H54 (cell line): ENCODE measurements around the gene OSBPL3.
A peak's percentile ranks its signal among the peaks of the same experiment; 100 is the strongest.

Experiments used
- DNase-seq: peaks from one replicate; pipeline ENCODE4 v3.0.0; 2011; ENCODE audit warnings: low spot score, mixed read lengths; ENCODE audit not compliant: insufficient read length
- FAIRE-seq: peaks from 3 replicates; lab custom pipeline; 2011; peaks lifted over from hg19 to GRCh38; lab: Jason Lieb, UNC
- POLR2A ChIP-seq: IDR thresholded peaks from 2 replicates; pipeline ENCODE4 v1.6.1; 2011; ENCODE audit warnings: low read depth, mild to moderate bottlenecking, low read length

The OSBPL3 gene

DNA sequence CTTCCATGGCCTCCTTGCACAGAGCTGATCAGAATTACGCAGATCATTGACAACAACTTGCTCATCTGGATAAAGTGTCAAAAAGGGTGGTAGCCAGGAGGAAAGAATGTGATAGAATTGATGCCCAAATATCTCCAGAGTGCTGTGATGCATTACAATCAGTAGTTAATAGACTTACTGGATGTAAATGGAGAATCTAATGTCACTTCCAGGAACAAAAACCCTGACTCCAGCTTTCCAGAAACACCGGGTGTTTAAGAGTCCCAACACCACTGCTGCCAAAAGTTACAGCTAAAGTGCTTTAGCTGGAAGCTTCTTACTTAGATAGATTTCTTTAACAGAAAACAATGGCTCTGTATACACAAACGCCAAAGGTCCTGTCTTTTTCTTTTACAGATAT is 25.7 kb upstream of the OSBPL3 start:
- FAIRE-seq (no peak), DNase-seq (no peak)
- no peak for TF ChIP-seq POLR2A

DNA sequence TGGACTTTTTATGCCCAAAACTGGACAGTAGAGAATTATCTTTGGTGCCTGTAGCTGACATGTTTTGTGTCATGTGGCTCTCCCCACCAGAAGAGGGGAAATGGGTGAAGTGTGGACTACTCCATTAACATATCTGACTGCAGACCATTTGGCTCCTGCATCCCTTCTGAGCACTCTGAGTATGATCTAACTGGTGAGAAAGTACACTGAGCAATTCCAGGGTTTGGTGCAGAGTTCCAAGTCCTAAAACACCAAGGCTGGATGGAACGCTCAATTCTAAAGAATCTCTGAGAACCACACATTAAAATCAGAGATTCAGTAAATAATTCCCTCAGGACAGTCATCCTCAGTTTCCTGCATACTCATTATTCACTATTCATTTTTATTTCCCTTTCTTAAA is 22.8 kb upstream of the OSBPL3 start:
- FAIRE-seq (no peak), DNase-seq (no peak)
- TF ChIP-seq POLR2A: no peak

DNA sequence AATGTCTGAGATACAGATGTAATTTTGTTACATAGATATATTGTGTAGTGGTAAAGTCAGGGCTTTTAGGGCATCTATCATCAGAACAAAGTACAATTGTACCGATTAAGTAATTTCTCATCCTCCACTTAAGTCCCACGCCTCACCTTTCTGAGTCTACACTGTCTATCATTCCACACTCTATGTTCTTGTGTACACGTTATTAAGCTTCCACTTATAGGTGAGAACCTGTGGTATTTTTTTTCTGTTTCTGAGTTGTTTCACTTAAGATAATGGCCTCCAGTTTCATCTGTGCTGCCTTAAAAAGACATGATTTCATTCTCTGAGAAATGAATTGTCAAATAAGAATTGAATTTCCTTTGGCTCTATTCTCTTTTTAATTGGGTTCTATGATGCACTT is 15.5 kb upstream of the OSBPL3 start:
- no peak for TF ChIP-seq POLR2A
- FAIRE-seq: no peak
- DNase-seq: no peak

DNA sequence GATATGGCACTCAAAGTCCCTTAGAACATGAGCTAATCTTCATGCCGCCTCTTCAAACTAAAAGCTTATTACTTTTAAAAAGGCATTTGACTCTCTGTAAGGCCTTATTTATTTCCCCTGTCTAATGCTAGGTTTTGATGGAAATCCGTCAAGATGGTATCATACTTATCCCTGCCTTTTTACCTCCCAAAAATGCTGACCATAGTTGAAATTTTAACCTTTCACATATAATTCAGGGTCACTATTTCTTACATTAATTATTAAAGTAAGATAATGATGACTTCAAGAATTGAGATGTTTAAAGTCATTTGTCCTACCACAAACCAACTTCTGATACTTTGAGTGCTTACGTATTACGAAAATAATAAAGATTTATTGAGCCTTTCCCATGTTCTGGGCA is 12.3 kb upstream of the OSBPL3 start:
- no peak for DNase-seq
- TF ChIP-seq POLR2A: no peak
- peak; percentile 48 for FAIRE-seq

DNA sequence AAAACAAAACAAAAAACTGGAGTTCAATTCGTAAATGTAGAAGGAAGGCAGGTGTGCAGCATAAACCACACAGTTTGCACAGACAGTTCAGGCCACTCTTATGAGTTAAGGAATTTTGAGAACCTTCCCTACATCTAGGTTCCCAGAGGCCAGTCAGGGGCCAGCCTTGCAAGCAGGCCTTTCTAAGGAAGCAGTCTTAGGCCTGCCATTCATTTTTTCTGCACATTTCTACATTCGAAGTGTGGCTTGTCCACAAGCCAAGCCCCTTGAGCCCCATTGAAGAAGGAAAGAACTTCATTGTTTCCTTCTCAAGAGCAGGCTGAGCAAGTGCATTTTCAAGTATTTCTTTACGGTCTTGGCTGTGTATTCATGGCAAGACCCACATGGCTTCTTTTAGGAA is 11.4 kb upstream of the OSBPL3 start:
- FAIRE-seq: no peak
- no peak for TF ChIP-seq POLR2A
- DNase-seq: no peak

DNA sequence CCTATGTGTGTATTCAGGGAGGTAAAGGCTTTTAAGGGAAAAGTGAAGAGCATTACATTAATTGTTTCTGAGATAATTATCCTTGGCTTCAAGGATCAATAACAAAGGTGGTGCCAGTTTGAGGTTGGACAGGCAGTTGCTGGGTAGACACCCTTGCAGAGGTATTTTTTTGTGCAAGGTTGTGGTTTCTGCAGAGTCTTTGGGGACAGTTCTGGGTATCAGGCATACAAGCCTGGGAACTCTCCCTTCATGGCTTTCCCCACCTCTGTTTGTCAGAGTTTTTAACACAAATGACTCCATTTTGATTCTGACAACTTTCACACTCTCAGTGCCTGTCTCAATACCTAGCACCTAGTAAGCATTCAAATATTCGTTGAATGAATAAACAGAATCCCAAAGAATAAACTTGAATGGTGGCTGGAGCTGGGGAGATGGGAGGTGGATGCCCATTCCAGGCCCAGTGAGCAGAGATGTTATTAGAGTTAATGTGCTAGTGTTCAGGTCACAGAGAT is 7.4 kb upstream of the OSBPL3 start:
- no peak for FAIRE-seq
- DNase-seq: no peak
- no peak for TF ChIP-seq POLR2A

DNA sequence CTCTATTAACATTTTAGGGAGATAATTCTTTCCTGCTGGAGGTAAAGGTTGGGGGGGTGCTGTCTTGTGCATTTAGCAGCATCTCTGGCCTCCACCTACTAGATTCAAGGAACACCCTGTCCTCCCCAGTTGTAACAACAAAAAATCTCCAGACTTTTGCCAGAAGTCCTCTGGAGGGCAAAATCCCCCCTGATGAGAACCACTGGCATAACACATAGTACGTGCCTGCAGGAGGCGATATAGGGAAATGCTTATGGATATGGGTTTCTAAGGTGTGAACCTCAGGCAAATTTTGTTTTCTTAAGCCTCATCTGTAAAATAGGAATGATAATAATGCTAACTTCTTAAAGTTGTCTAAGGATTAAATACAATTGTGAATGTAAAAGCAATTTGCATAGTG is 2.9 kb upstream of the OSBPL3 start:
- FAIRE-seq: no peak
- DNase-seq: no peak
- no peak for TF ChIP-seq POLR2A

DNA sequence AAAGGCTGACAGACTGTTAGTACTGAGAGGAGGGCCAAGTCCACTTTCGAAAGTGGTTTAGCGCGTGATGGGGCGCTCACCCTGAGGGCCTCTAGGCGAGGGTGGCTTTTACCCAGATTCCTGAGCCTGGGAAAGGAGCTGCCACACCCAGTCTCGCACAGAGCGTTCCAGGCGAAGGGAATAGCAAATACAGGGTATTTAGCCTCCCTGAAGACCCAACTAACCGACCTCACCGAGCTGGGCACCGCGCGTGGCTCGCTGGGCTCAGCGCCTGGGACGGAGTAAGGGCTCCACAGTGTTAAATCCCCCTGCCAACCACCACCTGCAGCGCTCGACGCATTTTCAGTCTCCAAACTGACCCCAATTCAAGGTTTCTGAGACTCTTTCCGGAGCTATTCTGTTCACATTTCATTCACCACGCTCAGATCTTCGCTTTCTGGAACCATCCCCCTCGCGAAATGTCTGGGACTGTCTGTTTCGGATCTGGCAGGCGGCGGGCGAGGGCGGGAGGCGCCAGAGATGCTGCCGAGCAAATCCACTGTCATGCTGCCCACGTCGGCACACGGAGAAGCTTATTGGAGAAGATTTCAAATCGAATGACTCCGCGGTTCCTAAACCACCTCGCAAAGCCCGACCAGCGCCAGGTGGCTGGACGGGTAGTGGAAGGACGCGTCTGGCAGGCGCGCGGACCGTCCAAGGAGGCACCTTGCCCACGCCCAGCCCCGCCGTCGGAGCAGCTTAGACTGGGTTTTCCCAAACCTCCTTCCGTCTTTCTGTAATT is 1.4 kb upstream of the OSBPL3 start:
- no peak for TF ChIP-seq POLR2A
- FAIRE-seq (no peak), DNase-seq (peak; percentile 49)

DNA sequence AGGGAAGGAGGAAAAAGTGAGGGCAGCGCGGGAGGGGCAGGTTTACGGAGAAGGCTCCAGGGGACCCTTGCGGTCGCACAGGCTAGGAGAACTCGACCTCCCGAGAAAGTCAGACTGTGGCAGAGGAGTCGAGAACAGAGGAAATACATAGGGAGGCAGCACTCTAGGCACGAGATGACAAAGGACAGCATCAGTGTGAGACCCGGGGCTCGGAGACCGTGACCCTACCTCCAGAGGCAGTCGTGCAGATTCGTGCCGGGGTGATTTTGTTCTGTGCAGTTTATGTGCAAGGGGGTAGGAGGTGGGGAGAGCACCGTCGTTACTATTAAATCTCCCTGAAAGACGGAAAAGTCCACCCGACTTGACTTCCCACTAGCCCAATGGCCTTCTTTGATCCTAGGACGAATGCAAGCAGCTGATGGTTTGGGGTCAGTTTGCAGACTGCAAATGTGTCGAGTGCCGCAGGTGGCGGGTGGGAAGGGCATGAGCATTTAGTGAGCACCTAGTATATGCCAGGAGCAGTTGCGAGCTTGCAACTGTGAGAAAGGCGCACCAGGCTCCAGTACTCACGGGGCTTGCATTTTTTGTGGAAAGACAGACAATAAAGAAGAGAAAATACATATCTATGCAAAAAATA is 674 bp upstream of the OSBPL3 start:
- DNase-seq: no peak
- no peak for FAIRE-seq
- peak; percentile 12; the same call in 1 of the 2 replicates for TF ChIP-seq POLR2A

DNA sequence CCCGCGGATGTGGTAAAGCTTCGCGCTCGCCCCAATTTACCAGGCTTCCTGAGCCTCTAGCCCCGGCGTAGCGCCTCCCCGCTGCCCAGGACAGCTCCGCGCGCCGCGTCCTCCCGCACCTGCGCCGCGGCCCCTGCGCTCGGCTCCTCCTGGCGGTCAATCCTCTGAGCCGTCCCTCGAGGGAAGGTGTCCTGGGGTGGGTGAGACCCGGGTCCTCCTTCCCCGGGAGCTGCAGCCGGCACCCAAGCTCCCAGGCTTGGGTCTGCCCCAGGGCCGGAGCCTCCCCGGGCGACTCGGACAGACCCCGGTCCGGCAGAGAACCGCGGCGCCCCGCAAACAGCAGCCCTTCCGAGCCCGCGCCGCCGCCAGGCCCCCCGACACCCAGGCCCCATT is 512 bp downstream of the OSBPL3 start:
- peak; percentile 63 for DNase-seq
- FAIRE-seq: no peak
- peak; percentile 44; the same call in 1 of the 2 replicates for TF ChIP-seq POLR2A

DNA sequence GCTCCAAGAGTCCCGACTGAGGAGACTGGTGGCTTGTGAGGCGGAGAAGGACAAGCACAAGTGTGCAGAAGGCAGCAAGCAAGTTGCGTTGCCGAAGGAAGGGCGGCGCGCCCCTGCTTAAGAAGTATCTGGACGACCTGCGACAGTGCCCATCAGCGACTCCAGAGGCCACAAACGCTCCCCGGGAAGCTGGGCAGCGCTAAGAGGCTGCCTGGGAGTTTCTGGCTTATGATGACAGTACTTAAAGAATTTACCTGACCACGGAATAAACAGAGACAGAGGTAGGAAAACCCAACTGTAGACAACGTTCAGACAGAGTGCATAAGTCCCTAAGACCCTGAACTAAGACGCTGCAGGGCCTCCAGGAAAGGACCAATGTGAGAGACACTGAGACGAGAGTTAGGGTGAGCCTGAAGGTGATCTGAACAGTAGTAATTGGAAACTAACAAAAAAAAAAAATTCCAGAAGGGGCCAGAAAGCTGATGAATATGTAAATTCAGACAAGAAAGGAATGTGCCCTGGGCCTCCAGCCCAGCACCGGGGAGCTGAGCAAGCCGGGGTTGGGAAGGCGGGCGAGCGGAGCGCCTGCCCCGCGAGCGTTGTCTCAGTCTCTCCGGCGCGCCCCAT is 1.0 kb downstream of the OSBPL3 start:
- TF ChIP-seq POLR2A: no peak
- DNase-seq (no peak), FAIRE-seq (no peak)

DNA sequence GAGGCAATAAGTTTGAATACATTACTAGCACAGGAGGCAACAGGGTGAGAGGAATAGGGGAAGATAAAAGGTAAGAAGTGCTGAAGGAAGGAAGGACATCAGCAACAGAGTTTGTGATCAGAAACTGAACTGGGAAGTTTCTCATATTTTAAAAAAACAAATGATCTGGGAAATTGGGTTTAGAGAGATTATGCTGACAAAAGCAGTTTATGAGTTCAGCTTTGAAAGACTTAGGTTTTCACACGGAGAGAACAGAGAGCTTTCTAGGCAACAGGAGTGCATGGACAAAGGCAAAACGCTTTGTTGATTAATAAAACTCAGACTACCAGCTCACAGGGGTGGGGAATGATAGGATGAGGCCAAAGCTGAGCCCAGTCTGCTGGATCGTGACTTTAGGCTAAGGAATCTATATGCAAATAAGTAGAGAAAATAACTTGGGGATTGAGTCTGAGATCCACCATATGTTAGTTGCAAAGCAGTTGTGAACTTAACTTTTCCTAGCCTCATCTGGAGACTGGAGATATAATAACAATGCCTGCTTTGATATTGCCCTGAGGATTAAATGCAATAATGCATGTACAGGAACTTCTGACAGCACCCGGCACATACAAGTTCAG is 4.2 kb downstream of the OSBPL3 start:
- no peak for DNase-seq
- no peak for TF ChIP-seq POLR2A
- FAIRE-seq: no peak

DNA sequence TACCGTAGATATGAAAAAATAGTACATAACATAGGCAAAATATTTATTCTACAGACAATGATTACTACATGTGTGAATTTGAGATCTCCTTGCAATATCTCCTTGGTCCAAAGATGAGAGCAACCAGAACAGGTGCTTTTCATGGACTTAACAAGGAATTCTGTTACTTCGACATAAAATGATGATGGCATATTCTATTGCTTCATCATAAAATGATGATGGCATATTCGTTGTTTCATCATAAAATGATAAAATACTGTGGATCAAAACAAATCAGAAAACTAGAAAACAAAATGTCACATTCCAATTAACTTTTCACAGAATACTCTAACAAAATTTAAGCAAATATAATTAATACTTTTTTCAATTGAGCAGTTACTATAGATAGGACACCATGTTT is 4.8 kb downstream of the OSBPL3 start:
- TF ChIP-seq POLR2A: no peak
- DNase-seq: no peak
- no peak for FAIRE-seq
